ENCODE results near the gene TNFRSF18.
"Not testable (repeated sequence)": the region's sequence is repeated elsewhere in the genome, so short reads cannot be mapped to it uniquely, and the experiment has no call there.

TNFRSF18 gene

GRCh38 chr1:1197551-1198422 lies 8.6 kb downstream of the TNFRSF18 start:
- Histone ChIP-seq H3K4me1 (ENCODE audit: control insufficient read depth, low read length) (no peaks in the 10 kb centered on the region), H3K27ac (ENCODE audit: low read depth, low read length) (no peak overlapping the region), H4K20me1 (ENCODE audit: control insufficient read depth, insufficient read depth, low read depth, low read length) (no peaks in the 10 kb centered on the region), H3K4me2 (ENCODE audit: low read length) (no peak overlapping the region), H3K27me3 (ENCODE audit: control insufficient read depth, low read length) (peaks cover 20% of the 10 kb centered on the region), H3K9me3 (ENCODE audit: control insufficient read depth, insufficient read depth, low read length) (no peaks in the 10 kb centered on the region), H3K79me2 (ENCODE audit: control insufficient read depth, low read length) (no peaks in the 10 kb centered on the region), H3F3A (ENCODE audit: control insufficient read depth, insufficient read depth) (no peaks in the 10 kb centered on the region), H3K9me2 (replicated peaks; ENCODE audit: control insufficient read depth, low read length) (no peaks in the 10 kb centered on the region), H3K4me3 (ENCODE audit: low read length) (no peak overlapping the region), H3K36me3 (ENCODE audit: control insufficient read depth, low read length) (no peaks in the 10 kb centered on the region)
- TF ChIP-seq CTCF (IDR thresholded peaks at IDR 0.05; ENCODE audit: low read depth, low read length, poor library complexity, severe bottlenecking): no peak
- TF ChIP-seq EZH2phosphoT487 (IDR thresholded peaks at IDR 0.05; ENCODE audit: borderline replicate concordance, low read length): no peak

GRCh38 chr1:1197188-1197500 lies 9.2 kb downstream of the TNFRSF18 start:
- Histone ChIP-seq H3K27me3 (ENCODE audit: control insufficient read depth, low read length) (peaks cover 20% of the 10 kb centered on the region), H3F3A (ENCODE audit: control insufficient read depth, insufficient read depth) (no peaks in the 10 kb centered on the region), H3K9me3 (ENCODE audit: control insufficient read depth, insufficient read depth, low read length) (no peaks in the 10 kb centered on the region), H3K27ac (ENCODE audit: low read depth, low read length) (no peak overlapping the region), H3K4me2 (ENCODE audit: low read length) (no peak overlapping the region), H4K20me1 (ENCODE audit: control insufficient read depth, insufficient read depth, low read depth, low read length) (no peaks in the 10 kb centered on the region), H3K4me1 (ENCODE audit: control insufficient read depth, low read length) (no peaks in the 10 kb centered on the region), H3K36me3 (ENCODE audit: control insufficient read depth, low read length) (no peaks in the 10 kb centered on the region), H3K79me2 (ENCODE audit: control insufficient read depth, low read length) (no peaks in the 10 kb centered on the region), H3K4me3 (ENCODE audit: low read length) (no peak overlapping the region), H3K9me2 (replicated peaks; ENCODE audit: control insufficient read depth, low read length) (no peaks in the 10 kb centered on the region)
- no peak for TF ChIP-seq EZH2phosphoT487 (IDR thresholded peaks at IDR 0.05; ENCODE audit: borderline replicate concordance, low read length)
- no peak for TF ChIP-seq CTCF (IDR thresholded peaks at IDR 0.05; ENCODE audit: low read depth, low read length, poor library complexity, severe bottlenecking)

GRCh38 chr1:1196431-1197187 lies 9.8 kb downstream of the TNFRSF18 start:
- TF ChIP-seq CTCF (IDR thresholded peaks at IDR 0.05; ENCODE audit: low read depth, low read length, poor library complexity, severe bottlenecking): no peak
- TF ChIP-seq EZH2phosphoT487 (IDR thresholded peaks at IDR 0.05; ENCODE audit: borderline replicate concordance, low read length): no peak
- Histone ChIP-seq H4K20me1 (ENCODE audit: control insufficient read depth, insufficient read depth, low read depth, low read length) (no peaks in the 10 kb centered on the region), H3K4me1 (ENCODE audit: control insufficient read depth, low read length) (no peaks in the 10 kb centered on the region), H3K4me2 (ENCODE audit: low read length) (no peak overlapping the region), H3K36me3 (ENCODE audit: control insufficient read depth, low read length) (no peaks in the 10 kb centered on the region), H3K27ac (ENCODE audit: low read depth, low read length) (no peak overlapping the region), H3K9me3 (ENCODE audit: control insufficient read depth, insufficient read depth, low read length) (no peaks in the 10 kb centered on the region), H3K4me3 (ENCODE audit: low read length) (no peak overlapping the region), H3F3A (ENCODE audit: control insufficient read depth, insufficient read depth) (no peaks in the 10 kb centered on the region), H3K27me3 (ENCODE audit: control insufficient read depth, low read length) (peaks cover 20% of the 10 kb centered on the region), H3K79me2 (ENCODE audit: control insufficient read depth, low read length) (no peaks in the 10 kb centered on the region), H3K9me2 (replicated peaks; ENCODE audit: control insufficient read depth, low read length) (no peaks in the 10 kb centered on the region)

- not testable (repeated sequence) for H3K27ac ChIP-seq (ENCODE audit: low read depth, low read length); H3K4me3 ChIP-seq (ENCODE audit: low read length); H3K4me1 ChIP-seq (ENCODE audit: control insufficient read depth, low read length)
Measured at GRCh38 chr1:1195726-1196125, 10.7 kb downstream of the TNFRSF18 start.

More at GRCh38 chr1:1195726-1196125, 10.7 kb downstream of the TNFRSF18 start:
- H3F3A ChIP-seq (ENCODE audit: control insufficient read depth, insufficient read depth); H3K36me3 ChIP-seq (ENCODE audit: control insufficient read depth, low read length); H3K4me2 ChIP-seq (ENCODE audit: low read length); H3K9me3 ChIP-seq (ENCODE audit: control insufficient read depth, insufficient read depth, low read length); H3K9me2 ChIP-seq (replicated peaks; ENCODE audit: control insufficient read depth, low read length); H4K20me1 ChIP-seq (ENCODE audit: control insufficient read depth, insufficient read depth, low read depth, low read length); H3K79me2 ChIP-seq (ENCODE audit: control insufficient read depth, low read length): not testable (repeated sequence)
- peaks cover 19% of the 10 kb centered on the region for H3K27me3 ChIP-seq (ENCODE audit: control insufficient read depth, low read length)

All from DOHH2 (cell line).